WTC11 (cell line): ENCODE measurements around the gene CRACR2A.

ENCODE experiments used
- ATF2 ChIP-seq: sonication (generic); formaldehyde crosslinking; IDR thresholded peaks from 2 replicates; pipeline ENCODE4 v1.8.1; 2022; ENCODE audit warnings: low read depth, missing genetic modification reagents, borderline replicate concordance
- CTCF ChIP-seq: fragments of 200-600 bp; IDR thresholded peaks from 2 replicates; pipeline ENCODE4 v1.8.0; 2022; ENCODE audit warnings: antibody characterized with exemption
- MLX ChIP-seq: sonication (generic); formaldehyde crosslinking; IDR thresholded peaks from 2 replicates; pipeline ENCODE4 v1.8.1; 2023; ENCODE audit warnings: mild to moderate bottlenecking, missing genetic modification reagents, moderate library complexity
- NR1H2 ChIP-seq: sonication (generic); formaldehyde crosslinking; IDR thresholded peaks from 2 replicates; pipeline ENCODE4 v1.9.0; 2021; ENCODE audit warnings: mild to moderate bottlenecking, moderate library complexity, missing genetic modification reagents
- PREB ChIP-seq: sonication (generic); formaldehyde crosslinking; IDR thresholded peaks from 2 replicates; pipeline ENCODE4 v1.8.1; 2022; ENCODE audit warnings: mild to moderate bottlenecking, missing genetic modification reagents, moderate library complexity, borderline replicate concordance
- TP53 ChIP-seq: sonication (generic); formaldehyde crosslinking; IDR thresholded peaks from 2 replicates; pipeline ENCODE4 v1.8.1; 2023; ENCODE audit warnings: mild to moderate bottlenecking, missing genetic modification reagents
- ZNF317 ChIP-seq: sonication (generic); formaldehyde crosslinking; IDR thresholded peaks from 2 replicates; pipeline ENCODE4 v1.8.1; 2023; ENCODE audit warnings: low read depth, mild to moderate bottlenecking, moderate library complexity, missing genetic modification reagents, borderline replicate concordance

- TF ChIP-seq ATF2 (CRISPR knock-in tag) (no peak), MLX (no peak), NR1H2 (CRISPR knock-in tag) (no peak), CTCF (no peak), PREB (CRISPR knock-in tag) (no peak), TP53 (no peak), ZNF317 (no peak)
These were observed 17.5 kb downstream of the CRACR2A start for GRCh38 chr12:3735432-3735831.
